Neuronal stem cell (in vitro differentiated cells): ENCODE data around the gene P2RY12. TPM values are rescaled to one million over a fixed set of nuclear protein-coding genes. Genes with fewer than 3 reads are reported as not detected.

Source experiments
- DNase-seq: peaks from one replicate; pipeline ENCODE4 v3.0.0-alpha.2; 2013; ENCODE audit warnings: low spot score
- H2AFZ ChIP-seq: one replicate; pipeline ENCODE4 v1.6.1; 2013; ENCODE audit warnings: mild to moderate bottlenecking, low read length, inconsistent platforms
- H2AK5ac ChIP-seq: 2 replicates; pipeline ENCODE4 v1.6.1; 2013; ENCODE audit warnings: low read depth, mild to moderate bottlenecking, inconsistent platforms, low read length, moderate library complexity, mixed read lengths
- H2BK120ac ChIP-seq: 2 replicates; pipeline ENCODE4 v1.6.1; 2013; ENCODE audit warnings: low read depth, mild to moderate bottlenecking, inconsistent platforms, low read length, moderate library complexity, mixed read lengths
- H2BK12ac ChIP-seq: one replicate; pipeline ENCODE4 v1.6.1; 2013; ENCODE audit warnings: low read length, inconsistent platforms
- H2BK15ac ChIP-seq: 2 replicates; pipeline ENCODE4 v1.6.1; 2013; ENCODE audit warnings: mild to moderate bottlenecking, low read length, inconsistent platforms, mixed read lengths
- H2BK5ac ChIP-seq: one replicate; pipeline ENCODE4 v1.6.1; 2013; ENCODE audit warnings: inconsistent platforms, mild to moderate bottlenecking, low read length, moderate library complexity
- H3K14ac ChIP-seq: one replicate; pipeline ENCODE4 v1.6.1; 2013; ENCODE audit warnings: low read length, inconsistent platforms
- H3K18ac ChIP-seq: 2 replicates; pipeline ENCODE4 v1.6.1; 2013; ENCODE audit warnings: low read length, inconsistent platforms
- H3K23ac ChIP-seq: 2 replicates; pipeline ENCODE4 v1.6.1; 2013; ENCODE audit warnings: low read depth, mild to moderate bottlenecking, mixed read lengths, low read length, inconsistent platforms; ENCODE audit not compliant: poor library complexity
- H3K27ac ChIP-seq: replicated peaks from 3 replicates; pipeline ENCODE4 v1.5.1; 2013; ENCODE audit warnings: low read length, inconsistent platforms
- H3K27me3 ChIP-seq, 3 experiments: 2 replicates each; pipeline ENCODE4 v1.6.1; 2013; ENCODE audit warnings: low read length in 3 of 3, mild to moderate bottlenecking in 2 of 3, inconsistent platforms in 1 of 3, low read depth in 1 of 3, mixed read lengths in 1 of 3, moderate library complexity in 1 of 3; ENCODE audit not compliant: control insufficient read depth in 3 of 3, insufficient read depth in 3 of 3
- H3K36me3 ChIP-seq, 2 donors: replicated peaks in 1 of 2; 2 replicates each; pipeline ENCODE4 v1.6.1; 2013; ENCODE audit warnings: low read length in 2 of 2; ENCODE audit not compliant: control insufficient read depth in 2 of 2, insufficient read depth in 2 of 2
- H3K4ac ChIP-seq: 2 replicates; pipeline ENCODE4 v1.6.1; 2013; ENCODE audit warnings: inconsistent platforms, mild to moderate bottlenecking, low read length, moderate library complexity
- H3K4me1 ChIP-seq, 2 donors: 1 replicate in 1 of 2; 2 replicates in 1 of 2; pipeline ENCODE4 v1.6.1; 2013; ENCODE audit warnings: low read length in 2 of 2, low read depth in 1 of 2; ENCODE audit not compliant: control insufficient read depth in 2 of 2, insufficient read depth in 1 of 2
- H3K4me2 ChIP-seq: one replicate; pipeline ENCODE4 v1.6.1; 2013; ENCODE audit warnings: mild to moderate bottlenecking, low read length, inconsistent platforms; ENCODE audit not compliant: insufficient read depth, poor library complexity, severe bottlenecking
- H3K4me3 ChIP-seq, 2 donors: 2 replicates each; pipeline ENCODE4 v1.5.1; 2013; ENCODE audit warnings: low read length in 2 of 2, mild to moderate bottlenecking in 2 of 2, inconsistent platforms in 1 of 2, moderate library complexity in 1 of 2
- H3K79me1 ChIP-seq: one replicate; pipeline ENCODE4 v1.6.1; 2013; ENCODE audit warnings: low read depth, mild to moderate bottlenecking, inconsistent platforms, low read length, moderate library complexity
- H3K9ac ChIP-seq: one replicate; pipeline ENCODE4 v1.6.1; 2013; ENCODE audit warnings: mild to moderate bottlenecking, low read depth, low read length, inconsistent platforms; ENCODE audit not compliant: poor library complexity
- H3K9me3 ChIP-seq, 2 donors: replicated peaks in 1 of 2; 2 replicates each; pipeline versions ENCODE3 to v1.6.1; 2013; ENCODE audit warnings: low read length in 2 of 2, mild to moderate bottlenecking in 2 of 2, inconsistent platforms in 1 of 2, low read depth in 1 of 2, mixed read lengths in 1 of 2, moderate library complexity in 1 of 2; ENCODE audit not compliant: control insufficient read depth in 2 of 2, insufficient read depth in 1 of 2
- H4K8ac ChIP-seq: one replicate; pipeline ENCODE4 v1.6.1; 2013; ENCODE audit warnings: low read depth, mild to moderate bottlenecking, inconsistent platforms, low read length, moderate library complexity
- H4K91ac ChIP-seq: one replicate; pipeline ENCODE4 v1.6.1; 2013; ENCODE audit warnings: low read length, low read depth, mild to moderate bottlenecking, inconsistent platforms; ENCODE audit not compliant: poor library complexity
- WGBS, 2 donors: extraction: QIAGEN DNeasy Blood & Tissue Kit; methylation state at CpG; one replicate each; pipeline ENCODE4 v1.1.7; 2013; ENCODE audit warnings: missing lambda C conversion rate in 2 of 2, mixed read lengths in 1 of 2; ENCODE audit not compliant: insufficient read length in 2 of 2, insufficient replicate concordance in 1 of 2; ENCODE audit errors: extremely low coverage in 2 of 2; 5-methylcytosine and 5-hydroxymethylcytosine counted together
- polyA plus RNA-seq, 2 experiments: library from polyadenylated mRNA; stranded (reverse); fragments of 200-250 nt; gene quantifications; one replicate each; pipeline ENCODE4 v1.2.3, GENCODE V29; 2013

The P2RY12 gene
- polyA plus RNA-seq (2013, experiment 1 of 2) = not detected
- polyA plus RNA-seq (2013, experiment 2 of 2) = not detected

GRCh38 chr3:151384741-151385174 is at the start of gene P2RY12:
Gene P2RY12, minus strand, starts transcription at chr3:151384753. Its CDS starts 45,908 bp downstream, at chr3:151338845.
- Histone ChIP-seq H2BK120ac (no peak within 1 kb of the TSS), H3K36me3 (peaks cover 5 to 15% of the 10 kb centered on the region in 2 donors), H3K9me3 (no peaks in the 10 kb centered on the region), H3K9ac (no peak within 1 kb of the TSS), H3K79me1 (no peaks in the 10 kb centered on the region), H2BK12ac (no peak within 1 kb of the TSS), H3K27ac (no peak within 1 kb of the TSS), H2BK15ac (no peak within 1 kb of the TSS), H3K23ac (no peak within 1 kb of the TSS), H2AFZ (no peak within 1 kb of the TSS), H3K4me1 (no peaks in the 10 kb centered on the region), H3K27me3 (no peaks in the 10 kb centered on the region), H3K4ac (no peak within 1 kb of the TSS), H2AK5ac (no peak within 1 kb of the TSS), H3K18ac (no peak within 1 kb of the TSS), H4K91ac (no peak within 1 kb of the TSS), H3K4me3 (no peak within 1 kb of the TSS), H3K4me2 (no peak within 1 kb of the TSS), H4K8ac (no peak within 1 kb of the TSS), H3K14ac (no peak within 1 kb of the TSS), H2BK5ac (no peak within 1 kb of the TSS)
- DNase-seq = no peak
- no CpG with 5 or more reads among the region's 4 CpGs for WGBS, 2 donors

- Histone ChIP-seq H3K27ac (no peak overlapping the region), H3K14ac (no peak overlapping the region), H3K18ac (no peak overlapping the region), H3K4me3 (no peak overlapping the region), H3K79me1 (no peaks in the 10 kb centered on the region), H3K4ac (no peak overlapping the region), H3K23ac (no peak overlapping the region), H2BK120ac (no peak overlapping the region), H2BK5ac (no peak overlapping the region), H3K9me3 (no peaks in the 10 kb centered on the region), H2BK15ac (no peak overlapping the region), H2AFZ (no peak overlapping the region), H3K9ac (no peak overlapping the region), H3K4me2 (no peak overlapping the region), H4K8ac (no peak overlapping the region), H3K36me3 (peaks cover 0 to 5% of the 10 kb centered on the region in 2 donors), H4K91ac (no peak overlapping the region), H2BK12ac (no peak overlapping the region), H3K27me3 (no peaks in the 10 kb centered on the region), H2AK5ac (no peak overlapping the region), H3K4me1 (peaks cover 0 to 2% of the 10 kb centered on the region in 2 donors)
- DNase-seq = no peak
- no CpG with 5 or more reads among the region's 7 CpGs for whole genome bisulfite sequencing, 2 donors
Measured at GRCh38 chr3:151432616-151433372, 48.2 kb upstream of the P2RY12 start.

GRCh38 chr3:151431940-151432339 is 47.4 kb upstream of the P2RY12 start:
- Histone ChIP-seq H2AFZ (no peak overlapping the region), H3K27ac (no peak overlapping the region), H3K9me3 (no peaks in the 10 kb centered on the region), H3K14ac (no peak overlapping the region), H3K36me3 (peaks cover 0 to 5% of the 10 kb centered on the region in 2 donors), H4K8ac (no peak overlapping the region), H3K4me3 (no peak overlapping the region), H3K18ac (no peak overlapping the region), H2BK5ac (no peak overlapping the region), H4K91ac (no peak overlapping the region), H3K23ac (no peak overlapping the region), H2BK120ac (no peak overlapping the region), H2AK5ac (no peak overlapping the region), H2BK15ac (no peak overlapping the region), H3K9ac (no peak overlapping the region), H3K79me1 (no peaks in the 10 kb centered on the region), H2BK12ac (no peak overlapping the region), H3K27me3 (no peaks in the 10 kb centered on the region), H3K4me2 (no peak overlapping the region), H3K4ac (no peak overlapping the region), H3K4me1 (peaks cover 0 to 2% of the 10 kb centered on the region in 2 donors)
- no CpG with 5 or more reads among the region's 3 CpGs for WGBS, 2 donors
- no peak for DNase-seq

GRCh38 chr3:151430821-151431484 is 46.4 kb upstream of the P2RY12 start:
- Histone ChIP-seq H3K27ac (no peak overlapping the region), H3K9ac (no peak overlapping the region), H4K8ac (no peak overlapping the region), H3K79me1 (no peaks in the 10 kb centered on the region), H2BK120ac (no peak overlapping the region), H3K9me3 (no peaks in the 10 kb centered on the region), H4K91ac (no peak overlapping the region), H3K4ac (no peak overlapping the region), H3K18ac (no peak overlapping the region), H2AK5ac (no peak overlapping the region), H3K23ac (no peak overlapping the region), H3K4me2 (no peak overlapping the region), H2AFZ (no peak overlapping the region), H3K4me1 (peaks cover 0 to 2% of the 10 kb centered on the region in 2 donors), H2BK5ac (no peak overlapping the region), H3K36me3 (peaks cover 0 to 5% of the 10 kb centered on the region in 2 donors), H3K27me3 (no peaks in the 10 kb centered on the region), H2BK15ac (no peak overlapping the region), H3K14ac (no peak overlapping the region), H2BK12ac (no peak overlapping the region), H3K4me3 (no peak overlapping the region)
- WGBS, 2 donors = no CpG with 5 or more reads among the region's 5 CpGs
- DNase-seq = no peak
